Right ventricle myocardium superior (tissue), 1 donor: Measurements from ENCODE around the gene ADGRD1. TPM values are rescaled to one million over a fixed set of nuclear protein-coding genes. Genes with fewer than 3 reads are reported as not detected.
A peak's percentile ranks its signal among the peaks of the same experiment; 100 is the strongest.

Source experiments
- ATAC-seq: fragments of 200-7000 bp; cut with Tn5 transposase; one replicate; pipeline ENCODE4 v1.9.1; 2020; ENCODE audit warnings: mild to moderate bottlenecking; ENCODE audit not compliant: poor library complexity
- DNase-seq: peaks from one replicate; pipeline ENCODE4 v3.0.0-alpha.2; 2020
- intact Hi-C: fragments of 100-400 bp; cut with DNase I; formaldehyde crosslinking; loops from one replicate; pipeline ENCODE4 v1.11.2; 2022
- total RNA-seq: library from RNA; stranded (reverse); fragmentation: NEBNext Ultra II Directional; extraction: Animal tissue kit (Norgen Biotek cat#: 25700); gene quantifications from one replicate; pipeline ENCODE4 v1.2.1, GENCODE V29; 2021
- donor health status: DM: no; HTN: yes; CAD: no; lungs with severe emphysema.

The ADGRD1 gene
- total RNA-seq, 1 donor from 2014 or later = 86.1 TPM

DNA sequence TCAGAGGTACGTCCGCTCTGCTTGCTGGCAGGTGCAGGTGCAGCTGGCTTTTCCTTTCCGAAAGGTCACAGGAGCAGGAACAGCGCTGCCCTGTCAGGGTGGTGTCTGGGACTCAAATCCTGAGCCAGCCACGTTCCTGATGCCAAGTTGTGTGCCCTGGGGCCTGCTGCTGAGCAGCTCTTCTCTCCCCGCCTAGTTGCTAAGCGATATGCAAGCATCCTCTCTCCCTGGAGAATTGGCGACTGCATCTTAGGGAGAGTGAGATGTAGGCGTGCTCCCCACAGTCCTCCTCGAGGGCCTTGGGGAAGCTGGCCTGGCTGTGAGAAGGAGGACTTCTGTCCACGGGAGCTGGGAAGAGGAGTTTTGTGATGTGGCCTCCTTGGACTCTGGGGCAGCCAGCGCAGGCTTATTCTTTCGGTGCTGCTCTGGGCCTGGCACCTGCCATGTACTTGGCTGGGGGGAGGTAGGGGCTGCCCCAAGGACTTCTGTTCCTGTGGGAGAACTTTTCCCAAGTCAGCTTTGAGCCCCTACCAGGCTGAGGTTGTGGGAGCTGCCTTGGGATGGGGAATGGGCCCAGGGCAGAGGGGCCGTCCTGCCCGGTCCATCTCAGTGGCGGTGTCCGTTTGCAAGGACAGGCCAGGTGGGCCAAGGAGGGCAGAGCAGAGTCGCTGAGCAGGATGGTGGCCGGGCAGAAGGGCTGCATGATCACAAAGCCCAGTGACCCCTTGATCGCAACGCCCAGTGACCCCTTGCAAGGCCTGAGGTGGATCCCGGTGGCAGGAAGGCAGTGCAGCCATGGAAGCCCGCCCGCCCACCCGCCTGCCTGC, 183.5 kb downstream of the ADGRD1 start:
- intact Hi-C loops = no loop called here
- ATAC-seq (no peak), DNase-seq (no peak)

DNA sequence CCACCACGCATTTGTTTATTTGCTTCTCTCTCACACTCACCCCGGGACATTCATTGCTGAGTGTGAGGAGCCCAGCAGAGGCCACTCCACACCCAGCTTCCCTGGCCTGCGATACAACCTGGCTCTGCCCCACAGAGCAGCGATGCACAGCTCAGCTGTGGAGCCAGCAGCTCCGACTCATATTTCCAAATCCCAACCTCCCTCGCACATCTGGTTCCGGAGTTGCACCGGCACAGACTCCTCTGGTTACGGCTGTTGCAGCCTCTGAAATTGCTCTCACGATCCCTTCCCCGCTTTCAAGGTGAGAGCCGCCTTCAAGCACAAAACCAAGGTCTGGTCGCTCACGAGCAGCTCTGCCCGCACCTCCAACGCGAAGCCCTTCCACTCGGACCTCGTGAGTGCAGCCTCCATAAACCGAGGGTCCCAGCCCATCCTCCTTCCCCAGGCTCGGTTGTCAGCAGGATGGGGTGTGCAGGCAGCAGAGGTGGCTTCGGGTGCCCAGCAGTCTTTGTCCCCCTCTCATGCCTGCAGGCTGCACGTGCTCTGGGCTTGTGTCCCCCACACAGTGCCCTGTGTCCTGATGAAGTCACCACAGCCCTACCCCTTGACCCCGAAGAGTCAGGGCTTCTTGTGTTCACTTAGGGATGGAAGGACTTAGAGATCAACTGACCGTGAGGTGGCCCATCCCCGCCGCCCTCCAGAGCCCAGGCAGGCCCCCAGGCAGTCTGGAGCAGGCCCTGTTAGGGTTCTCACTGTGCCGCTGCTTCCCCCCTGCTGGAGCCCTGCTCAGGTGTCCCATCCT, 184.3 kb downstream of the ADGRD1 start:
- intact Hi-C loops = no loop called here
- ATAC-seq = no peak
- no peak for DNase-seq

DNA sequence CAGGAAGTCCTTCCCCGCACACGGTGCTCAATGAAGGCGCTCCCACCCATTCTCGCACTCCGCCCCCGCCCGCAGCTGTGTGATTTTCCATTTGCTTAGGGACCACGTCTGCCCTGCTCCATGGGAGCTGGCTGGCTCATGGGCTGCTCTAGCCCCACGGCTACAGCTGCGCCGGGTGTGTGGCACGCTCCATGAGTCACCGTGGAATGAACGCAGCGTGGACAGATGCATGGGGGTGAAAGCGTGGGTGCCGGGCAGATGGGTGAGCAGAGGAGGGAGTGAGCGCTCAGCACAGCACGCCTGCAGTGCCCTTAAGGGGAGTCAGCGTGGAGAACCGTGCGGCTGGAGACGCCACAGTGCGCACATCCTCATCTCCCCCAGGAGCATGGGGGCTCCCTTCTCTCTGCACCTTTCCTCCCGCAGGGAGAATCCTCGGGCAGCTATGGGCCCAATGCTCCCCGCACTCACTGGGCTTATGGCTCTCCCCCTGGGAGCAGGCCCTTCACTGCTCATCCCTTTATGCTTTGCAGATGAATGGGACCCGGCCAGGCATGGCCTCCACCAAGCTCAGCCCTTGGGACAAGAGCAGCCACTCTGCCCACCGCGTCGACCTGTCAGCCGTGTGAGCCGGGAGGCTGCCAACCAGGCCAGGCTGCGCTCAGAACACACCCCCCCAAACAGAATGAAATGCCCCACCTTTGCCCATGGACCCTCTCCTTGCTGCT, 185.1 kb downstream of the ADGRD1 start:
- DNase-seq (no peak), ATAC-seq (no peak)
- intact Hi-C loops = no loop called here

DNA sequence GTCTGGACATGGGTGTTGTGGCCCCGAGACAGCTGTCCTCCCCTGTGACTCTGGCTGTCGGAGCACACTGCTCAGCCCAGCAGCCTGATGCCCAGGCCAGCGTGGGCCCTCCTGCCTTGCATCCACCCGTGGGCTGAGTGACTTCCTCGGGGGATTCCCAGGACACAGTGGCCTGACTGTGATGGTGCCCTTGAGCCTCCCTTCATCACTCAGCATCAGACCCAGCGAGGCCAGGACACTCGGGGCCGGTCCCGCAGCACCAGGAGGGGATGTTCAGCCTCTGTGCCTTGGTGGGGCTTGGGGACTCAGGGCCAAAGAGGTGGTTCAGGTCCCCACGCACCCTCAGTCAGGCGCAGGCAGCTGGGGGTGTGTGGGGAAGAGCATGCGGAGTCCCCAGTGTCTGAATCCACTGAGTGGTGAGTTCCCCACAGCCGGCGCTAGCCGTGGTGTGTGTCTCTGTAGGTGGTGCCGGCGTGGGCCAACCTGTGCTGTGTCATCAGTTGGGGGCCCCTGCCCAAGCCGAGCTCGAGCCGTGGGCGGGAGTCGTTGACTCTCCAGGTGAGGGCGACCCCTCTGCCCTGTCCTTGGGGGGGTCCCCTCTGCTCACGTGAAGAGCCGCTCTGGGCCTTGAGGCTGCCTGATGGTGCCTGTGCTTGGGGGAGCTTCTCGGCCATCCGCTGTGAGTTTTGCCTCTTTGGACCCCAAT, 185.8 kb downstream of the ADGRD1 start:
- intact Hi-C loops = no loop called here
- DNase-seq (no peak), ATAC-seq (no peak)

DNA sequence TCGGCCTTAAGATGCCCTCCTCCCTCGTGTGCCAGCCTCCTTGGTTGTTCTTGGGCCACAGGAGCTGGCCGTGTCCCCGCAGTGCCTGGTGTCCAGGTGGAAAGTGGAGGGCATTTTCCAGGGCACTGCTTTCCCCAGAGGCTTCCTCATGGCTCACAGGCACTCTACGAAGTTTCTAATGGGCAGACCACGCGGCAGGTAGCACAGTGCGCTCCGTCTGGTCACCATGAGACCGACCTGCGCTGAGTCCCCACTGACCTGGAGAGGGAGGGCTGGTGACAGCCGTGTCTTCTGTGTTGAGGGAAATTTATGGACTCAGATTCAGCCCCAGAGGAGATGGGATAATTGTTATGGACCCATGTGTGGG, 186.3 kb downstream of the ADGRD1 start:
- DNase-seq (no peak), ATAC-seq (no peak)
- intact Hi-C loops = no loop called here

DNA sequence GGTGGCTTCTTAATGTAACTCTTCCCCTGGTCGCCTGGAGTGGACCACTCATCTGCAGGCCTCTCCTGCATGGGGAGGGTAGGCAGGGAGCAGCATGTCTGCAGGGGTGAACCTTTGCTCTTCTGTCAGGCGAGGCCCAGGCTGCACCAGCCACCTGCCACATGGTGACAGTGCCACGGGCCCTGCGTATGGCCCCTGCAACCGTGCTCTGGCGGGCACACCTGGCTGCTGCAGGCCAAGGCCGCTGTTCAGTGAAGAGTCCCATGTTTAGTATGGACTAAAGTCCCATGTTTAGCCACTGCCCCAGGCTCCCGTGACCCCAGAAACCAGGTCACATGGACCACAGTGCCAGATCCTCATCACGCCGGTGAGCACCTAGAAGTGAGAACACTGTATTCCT, 187.0 kb downstream of the ADGRD1 start:
- DNase-seq = no peak
- intact Hi-C loops = no loop called here
- no peak for ATAC-seq

DNA sequence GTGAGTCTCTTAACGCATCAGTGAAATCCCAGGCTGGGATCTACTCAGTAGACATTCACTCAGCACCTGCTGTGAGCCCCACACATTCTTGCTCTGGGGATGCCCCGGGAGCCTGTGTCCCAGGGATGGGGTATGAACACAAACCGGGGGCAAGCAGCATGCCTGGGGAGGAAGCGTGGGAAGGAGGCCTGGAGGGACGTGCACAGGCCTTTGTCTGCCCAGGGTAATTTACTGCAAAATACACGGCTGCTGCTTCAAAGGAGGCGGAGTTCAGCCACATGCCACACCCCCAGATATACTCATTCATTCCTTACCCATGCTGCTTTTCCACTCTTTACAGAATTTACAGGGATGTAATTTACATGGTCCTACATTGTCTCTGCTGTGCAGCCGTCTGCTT, 187.8 kb downstream of the ADGRD1 start:
- no peak for ATAC-seq
- no peak for DNase-seq
- intact Hi-C loops = no loop called here

DNA sequence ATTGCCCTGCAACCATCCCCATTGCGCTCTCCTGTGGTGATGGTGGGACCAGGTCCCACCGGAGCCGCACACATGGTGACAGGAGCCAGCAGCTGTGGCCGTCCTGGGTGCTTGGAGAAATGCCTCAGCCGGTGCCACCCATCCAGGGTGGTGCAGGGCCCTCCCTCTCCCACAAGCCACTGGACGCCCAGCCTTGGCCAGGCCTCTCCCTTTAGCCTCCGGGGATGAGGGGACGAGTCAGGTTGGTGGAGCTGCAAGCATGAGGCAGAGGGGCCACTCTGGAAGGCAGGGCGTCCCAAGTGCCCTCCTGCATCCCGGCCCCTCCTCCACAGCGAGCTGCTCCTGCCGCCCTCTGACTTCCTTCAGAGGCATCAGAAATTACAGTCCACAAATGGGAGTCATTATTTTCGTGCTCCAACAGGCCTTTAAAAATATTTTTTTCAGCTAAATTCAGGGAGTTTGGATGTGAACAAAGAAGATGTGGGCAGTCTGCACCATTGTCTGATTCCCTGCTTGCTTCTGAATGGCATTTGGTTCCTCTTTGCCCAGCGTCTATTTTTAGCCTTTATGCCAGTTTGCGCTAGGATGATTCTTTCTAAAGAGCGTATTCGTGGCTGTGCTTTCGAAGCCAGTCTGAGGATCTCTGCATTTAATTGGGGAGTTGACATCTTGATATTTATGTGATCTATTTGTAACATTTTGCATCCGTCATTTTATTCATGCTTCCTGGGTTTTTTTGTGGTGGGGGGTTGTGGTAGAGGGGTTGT, 189.4 kb downstream of the ADGRD1 start:
- intact Hi-C loops = no loop called here
- DNase-seq (no peak), ATAC-seq (peak; percentile 42)

DNA sequence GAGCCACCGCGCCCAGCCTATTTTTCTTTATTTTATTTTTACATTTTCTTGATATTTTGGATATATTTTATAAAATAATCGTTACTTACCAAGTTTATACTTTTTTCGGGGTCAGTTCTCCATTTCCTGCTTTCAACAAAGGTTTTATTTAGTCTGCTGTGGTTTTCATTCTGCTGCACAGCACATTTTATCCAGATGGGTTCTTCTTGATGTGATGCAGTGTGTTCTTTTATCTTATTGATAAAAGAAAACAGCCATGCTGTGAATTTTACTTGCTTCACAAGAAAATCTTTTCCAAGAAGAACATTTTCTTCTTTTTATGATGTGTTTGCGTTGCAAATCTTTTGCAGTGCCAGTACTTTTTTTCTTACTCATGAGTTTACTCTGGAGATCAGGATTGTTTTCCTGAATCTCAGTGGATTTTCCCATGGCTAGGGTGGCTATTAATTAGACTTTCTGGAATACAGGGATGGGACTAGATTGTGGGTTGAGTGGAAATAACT, 192.5 kb downstream of the ADGRD1 start:
- intact Hi-C loops = no loop called here
- DNase-seq = no peak
- ATAC-seq = no peak

DNA sequence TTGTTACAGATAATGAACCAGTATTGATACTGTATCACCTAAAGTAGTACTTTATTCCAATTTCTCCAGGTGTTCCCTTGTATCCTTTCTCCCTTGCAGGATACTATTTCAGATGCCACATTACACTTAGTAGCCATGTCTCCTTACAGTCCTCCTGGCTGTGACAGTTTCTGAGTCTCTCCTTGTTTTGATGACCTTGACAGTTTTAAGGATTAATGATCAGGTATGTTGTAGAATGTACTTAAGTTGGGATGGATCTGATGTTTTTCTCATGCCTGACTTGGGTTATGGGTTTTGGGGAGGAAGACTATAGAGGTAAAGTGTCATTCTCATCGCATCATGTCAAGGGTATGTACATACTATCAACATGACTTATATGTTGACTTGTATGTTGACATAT, 193.6 kb downstream of the ADGRD1 start:
- intact Hi-C loops = no loop called here
- ATAC-seq (no peak), DNase-seq (no peak)

DNA sequence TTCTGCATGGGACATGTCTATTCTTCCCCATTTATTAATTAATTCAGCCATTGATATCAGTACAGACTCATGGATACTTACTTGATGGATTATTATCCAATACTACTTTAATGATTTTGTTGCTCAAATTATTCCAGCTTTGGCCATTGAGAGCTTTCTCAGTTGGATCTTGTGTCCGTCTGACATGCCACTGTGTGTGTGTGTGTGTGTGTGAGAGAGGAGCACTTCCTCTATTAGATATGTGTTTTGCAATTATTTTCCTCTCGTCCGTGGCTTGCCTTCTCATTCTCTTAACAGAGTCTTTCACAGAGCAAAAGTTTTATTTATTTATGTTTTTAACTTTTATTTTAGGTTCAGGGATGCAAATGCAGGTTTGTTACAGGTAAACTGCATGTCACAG, 194.2 kb downstream of the ADGRD1 start:
- intact Hi-C loops = no loop called here
- DNase-seq (peak; percentile 50), ATAC-seq (no peak)

DNA sequence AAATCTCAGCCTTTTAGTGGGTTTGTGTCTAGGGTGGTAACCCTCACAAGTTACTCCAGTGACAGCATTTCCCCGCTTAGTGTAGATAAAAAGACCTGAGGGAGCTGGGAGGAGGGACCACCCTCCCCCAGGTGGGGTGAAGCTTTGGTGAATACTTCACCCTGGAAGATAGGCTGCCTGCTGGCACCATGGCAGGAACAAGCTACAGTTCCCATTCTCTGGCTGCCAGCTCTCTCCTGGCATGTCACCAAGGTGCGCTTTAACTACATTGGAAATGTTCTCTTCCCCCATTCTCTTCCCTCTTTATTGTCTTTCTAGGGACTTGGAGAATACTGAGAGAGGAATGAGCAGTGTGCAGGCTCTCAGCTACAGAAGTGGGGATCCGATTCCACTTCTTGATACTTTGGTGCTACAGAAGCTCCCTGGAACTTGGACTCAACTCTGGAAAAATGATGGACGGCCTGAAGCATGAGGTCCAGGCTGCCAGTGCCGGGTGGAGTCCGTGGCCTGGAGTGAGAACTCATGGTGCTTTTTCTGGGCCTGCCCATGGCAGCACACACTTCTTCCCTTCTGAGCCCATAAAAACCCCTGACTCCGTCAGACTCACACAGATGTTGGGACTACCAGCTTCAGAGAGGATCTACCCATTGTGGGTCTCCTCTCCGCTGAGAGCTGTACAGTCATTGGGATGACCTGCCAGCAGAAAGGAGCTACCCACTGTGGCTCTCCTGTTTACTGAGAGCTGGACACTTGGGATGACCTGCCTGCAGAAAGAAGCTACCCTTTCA, 198.0 kb downstream of the ADGRD1 start:
- intact Hi-C loops = no loop called here
- DNase-seq (no peak), ATAC-seq (peak; percentile 65)

DNA sequence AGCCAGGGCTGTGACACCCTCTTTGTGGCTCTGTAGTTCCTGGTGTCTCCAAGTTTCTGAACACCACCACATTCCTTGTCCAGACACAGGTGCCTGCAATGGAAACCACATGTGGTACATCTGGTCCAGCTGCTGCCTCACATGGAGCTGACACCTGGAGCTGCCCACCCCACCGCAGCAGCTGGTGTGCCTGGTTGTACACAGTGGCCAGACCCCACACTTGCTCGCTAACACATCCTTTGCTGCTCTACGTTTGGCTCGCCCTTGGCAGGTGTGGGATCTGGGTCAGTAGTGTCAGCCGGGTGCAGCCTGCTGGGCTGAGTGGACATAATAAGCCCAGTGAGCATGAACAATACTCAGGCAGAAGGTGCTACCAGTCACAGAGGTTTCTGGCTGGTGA, 198.9 kb downstream of the ADGRD1 start:
- no peak for ATAC-seq
- no peak for DNase-seq
- intact Hi-C loops = no loop called here

DNA sequence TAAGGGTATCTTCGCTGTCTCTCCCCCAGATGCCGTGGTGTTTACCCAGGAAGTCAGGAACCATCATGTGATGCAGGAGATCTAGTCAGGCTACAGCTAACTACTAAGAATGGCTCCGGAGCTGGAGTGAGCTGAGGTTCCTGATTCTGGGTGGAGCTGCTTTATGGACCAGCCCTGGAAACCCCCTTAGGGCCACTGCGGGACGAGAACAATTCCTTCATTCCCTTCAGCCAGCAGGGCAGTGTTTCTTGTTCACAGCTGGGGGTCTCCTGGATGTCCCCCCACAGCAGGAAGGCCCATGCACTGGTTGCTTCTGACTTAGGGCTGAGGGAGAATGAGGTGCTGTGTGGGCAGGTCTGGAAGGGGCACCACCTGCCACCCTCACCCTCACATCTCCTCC, 199.3 kb downstream of the ADGRD1 start:
- intact Hi-C loops = no loop called here
- no peak for DNase-seq
- no peak for ATAC-seq

DNA sequence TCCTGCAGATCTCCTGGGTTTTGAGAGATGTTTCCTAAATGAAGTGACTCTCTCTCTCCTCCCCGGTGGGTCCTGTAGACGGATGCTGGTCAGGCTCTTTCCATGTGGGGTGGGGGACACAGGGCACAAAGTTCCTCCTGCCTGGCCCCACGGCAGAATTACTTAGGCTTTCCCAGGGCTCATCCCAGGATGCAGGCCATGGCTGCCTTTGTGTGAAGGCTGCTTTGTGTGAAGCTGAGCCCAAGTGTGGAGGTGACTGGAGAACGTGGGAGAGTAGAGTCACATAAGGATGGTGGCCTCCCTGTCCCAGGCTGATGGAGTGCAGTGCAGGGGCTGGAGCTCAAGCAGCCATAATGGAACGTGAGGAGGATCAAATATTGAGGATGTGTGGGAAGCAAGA, 200.2 kb downstream of the ADGRD1 start:
- ATAC-seq (no peak), DNase-seq (no peak)
- intact Hi-C loops = no loop called here

DNA sequence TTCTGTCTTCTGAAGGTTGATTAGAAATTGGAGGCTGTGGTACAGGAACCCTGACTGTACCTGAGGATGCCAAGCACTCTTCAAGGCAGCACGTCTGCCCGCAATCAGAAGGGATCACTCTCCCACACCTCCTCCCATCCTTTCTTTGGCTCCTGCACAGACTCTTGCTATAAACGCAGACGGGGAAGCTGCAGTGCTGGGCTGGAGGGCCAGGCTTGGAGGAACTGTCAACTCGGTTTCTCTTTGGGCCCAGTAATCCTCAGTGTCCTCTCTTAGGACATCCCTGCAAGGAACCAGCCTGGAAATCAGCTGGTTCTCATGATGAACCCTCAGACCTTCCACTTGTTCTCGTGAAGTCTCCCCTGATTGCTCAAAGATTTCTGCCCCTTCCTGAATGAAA, 201.4 kb downstream of the ADGRD1 start:
- intact Hi-C loops = no loop called here
- DNase-seq = no peak
- ATAC-seq = no peak

DNA sequence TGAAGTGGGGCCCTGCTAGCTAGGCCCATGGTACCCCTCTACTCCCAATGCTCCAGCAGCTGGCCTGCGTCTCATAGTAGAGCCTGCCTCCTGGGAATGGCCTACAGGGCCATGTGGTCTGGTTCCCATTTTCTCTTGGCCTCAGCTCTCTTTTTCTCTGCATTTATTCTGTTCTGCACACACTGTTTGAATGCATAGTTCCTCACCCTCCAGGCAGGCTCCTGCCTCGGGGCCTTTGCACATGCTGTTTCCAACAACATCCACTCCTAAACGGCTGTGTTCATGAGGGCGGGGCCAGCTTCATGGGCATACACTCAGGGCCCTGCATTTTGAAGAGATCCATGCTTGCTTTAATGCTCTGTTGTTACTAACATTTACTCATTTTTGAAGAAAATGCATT, 204.0 kb downstream of the ADGRD1 start:
- ATAC-seq (no peak), DNase-seq (no peak)
- intact Hi-C loops = no loop called here
